Measurements from ENCODE around the gene ORMDL3.

DNA sequence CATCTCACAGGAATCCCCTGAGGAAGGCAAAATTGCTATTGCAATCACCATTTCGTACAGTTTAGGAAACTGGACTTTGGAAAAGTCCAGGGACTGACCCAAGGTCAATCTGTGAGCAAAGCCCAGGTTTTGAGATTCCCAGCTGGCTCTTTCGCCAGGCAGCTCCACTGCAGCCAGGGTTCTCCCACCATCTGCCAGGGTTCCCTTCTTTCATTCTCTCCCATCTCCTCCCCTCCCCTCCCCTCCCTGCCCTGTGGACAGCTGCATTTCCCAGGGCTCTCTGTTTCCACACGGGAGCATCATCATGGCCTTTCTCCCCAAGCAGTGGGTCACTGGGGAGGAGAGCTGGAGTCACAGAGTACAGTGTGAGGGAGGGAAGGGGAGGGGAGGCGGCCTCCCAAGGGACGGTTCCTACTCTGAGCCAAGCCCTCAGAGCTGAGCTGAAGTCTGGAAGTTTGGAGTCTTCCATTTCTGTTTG lies 23.5 kb upstream of the ORMDL3 start:
- TF ChIP-seq, protein P1, sequence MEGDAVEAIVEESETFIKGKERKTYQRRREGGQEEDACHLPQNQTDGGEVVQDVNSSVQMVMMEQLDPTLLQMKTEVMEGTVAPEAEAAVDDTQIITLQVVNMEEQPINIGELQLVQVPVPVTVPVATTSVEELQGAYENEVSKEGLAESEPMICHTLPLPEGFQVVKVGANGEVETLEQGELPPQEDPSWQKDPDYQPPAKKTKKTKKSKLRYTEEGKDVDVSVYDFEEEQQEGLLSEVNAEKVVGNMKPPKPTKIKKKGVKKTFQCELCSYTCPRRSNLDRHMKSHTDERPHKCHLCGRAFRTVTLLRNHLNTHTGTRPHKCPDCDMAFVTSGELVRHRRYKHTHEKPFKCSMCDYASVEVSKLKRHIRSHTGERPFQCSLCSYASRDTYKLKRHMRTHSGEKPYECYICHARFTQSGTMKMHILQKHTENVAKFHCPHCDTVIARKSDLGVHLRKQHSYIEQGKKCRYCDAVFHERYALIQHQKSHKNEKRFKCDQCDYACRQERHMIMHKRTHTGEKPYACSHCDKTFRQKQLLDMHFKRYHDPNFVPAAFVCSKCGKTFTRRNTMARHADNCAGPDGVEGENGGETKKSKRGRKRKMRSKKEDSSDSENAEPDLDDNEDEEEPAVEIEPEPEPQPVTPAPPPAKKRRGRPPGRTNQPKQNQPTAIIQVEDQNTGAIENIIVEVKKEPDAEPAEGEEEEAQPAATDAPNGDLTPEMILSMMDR (IDR thresholded peaks at IDR 0.05; ENCODE audit: insufficient read depth, low read length): no peak
- TF ChIP-seq POLR2AphosphoS5 (IDR thresholded peaks at IDR 0.05; ENCODE audit: low read depth): no peak
- TF ChIP-seq, protein P2, sequence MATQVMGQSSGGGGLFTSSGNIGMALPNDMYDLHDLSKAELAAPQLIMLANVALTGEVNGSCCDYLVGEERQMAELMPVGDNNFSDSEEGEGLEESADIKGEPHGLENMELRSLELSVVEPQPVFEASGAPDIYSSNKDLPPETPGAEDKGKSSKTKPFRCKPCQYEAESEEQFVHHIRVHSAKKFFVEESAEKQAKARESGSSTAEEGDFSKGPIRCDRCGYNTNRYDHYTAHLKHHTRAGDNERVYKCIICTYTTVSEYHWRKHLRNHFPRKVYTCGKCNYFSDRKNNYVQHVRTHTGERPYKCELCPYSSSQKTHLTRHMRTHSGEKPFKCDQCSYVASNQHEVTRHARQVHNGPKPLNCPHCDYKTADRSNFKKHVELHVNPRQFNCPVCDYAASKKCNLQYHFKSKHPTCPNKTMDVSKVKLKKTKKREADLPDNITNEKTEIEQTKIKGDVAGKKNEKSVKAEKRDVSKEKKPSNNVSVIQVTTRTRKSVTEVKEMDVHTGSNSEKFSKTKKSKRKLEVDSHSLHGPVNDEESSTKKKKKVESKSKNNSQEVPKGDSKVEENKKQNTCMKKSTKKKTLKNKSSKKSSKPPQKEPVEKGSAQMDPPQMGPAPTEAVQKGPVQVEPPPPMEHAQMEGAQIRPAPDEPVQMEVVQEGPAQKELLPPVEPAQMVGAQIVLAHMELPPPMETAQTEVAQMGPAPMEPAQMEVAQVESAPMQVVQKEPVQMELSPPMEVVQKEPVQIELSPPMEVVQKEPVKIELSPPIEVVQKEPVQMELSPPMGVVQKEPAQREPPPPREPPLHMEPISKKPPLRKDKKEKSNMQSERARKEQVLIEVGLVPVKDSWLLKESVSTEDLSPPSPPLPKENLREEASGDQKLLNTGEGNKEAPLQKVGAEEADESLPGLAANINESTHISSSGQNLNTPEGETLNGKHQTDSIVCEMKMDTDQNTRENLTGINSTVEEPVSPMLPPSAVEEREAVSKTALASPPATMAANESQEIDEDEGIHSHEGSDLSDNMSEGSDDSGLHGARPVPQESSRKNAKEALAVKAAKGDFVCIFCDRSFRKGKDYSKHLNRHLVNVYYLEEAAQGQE (IDR thresholded peaks at IDR 0.05; ENCODE audit: insufficient replicate concordance, low read depth): no peak

All from HL-60 (cell line).